B cell (primary cell): ENCODE measurements around the gene CACHD1.

ENCODE experiments used
- CTCF ChIP-seq: fragments of 200-600 bp; IDR thresholded peaks from one replicate; pipeline ENCODE4 v1.8.0; 2022; ENCODE audit warnings: antibody characterized with exemption, mild to moderate bottlenecking
- EZH2 ChIP-seq: IDR thresholded peaks from 2 replicates; pipeline ENCODE4 v1.6.1; 2012; ENCODE audit warnings: borderline replicate concordance, low read depth, mild to moderate bottlenecking, moderate library complexity, low read length; ENCODE audit not compliant: insufficient read depth, poor library complexity, severe bottlenecking

- TF ChIP-seq CTCF (no peak), EZH2 (no peak)
Measured at GRCh38 chr1:64568171-64568450, 98.2 kb downstream of the CACHD1 start.
